ENCODE measurements around the gene STAT3. TPM values are rescaled to one million over a fixed set of nuclear protein-coding genes. Genes with fewer than 3 reads are reported as not detected.
"Not testable (repeated sequence)": the region's sequence is repeated elsewhere in the genome, so short reads cannot be mapped to it uniquely, and the experiment has no call there.

STAT3 gene
- polyA plus RNA-seq, 1 of the 3 experiments (the other 2 are of a cell fraction) = 35.7 TPM

- H3K4me1 ChIP-seq (ENCODE audit: control insufficient read depth in 1 of 2, insufficient read depth in 2 of 2, low read depth in 1 of 2, low read length in 1 of 2) = peaks cover 0 to 9% of the 10 kb centered on the region in 2 experiments; a peak in 2 of 4 replicates
- H3K27me3 ChIP-seq (ENCODE audit: insufficient read depth) = no peaks in the 10 kb centered on the region
- no peak overlapping the region for H3K9ac ChIP-seq
- no peaks in the 10 kb centered on the region for H3K9me2 ChIP-seq
- H2AFZ ChIP-seq (ENCODE audit: low read depth) = no peak overlapping the region
- H3K9me3 ChIP-seq = no peaks in the 10 kb centered on the region
- ChIA-PET POLR2A (no interaction called here), CTCF (interaction anchor here (0.7 to 26.0 kb wide), 3 partner anchors 10 to 244 kb away, joined by 3 to 683 read pairs (median 12); no protein-coding TSS in a partner anchor)
- H3K27ac ChIP-seq (ENCODE audit: low read depth in 2 of 2, low read length in 1 of 2) = no peak overlapping the region
- no peak for DNase-seq
- no peak overlapping the region for H3K4me2 ChIP-seq
- H3K4me3 ChIP-seq (ENCODE audit: low read depth in 2 of 2, low read length in 1 of 2) = no peak overlapping the region
- no peaks in the 10 kb centered on the region for H4K20me1 ChIP-seq (ENCODE audit: insufficient read depth)
- H3K36me3 ChIP-seq (replicated peaks in 1 of 2; ENCODE audit: control insufficient read depth in 1 of 2, insufficient read depth in 2 of 2, low read length in 1 of 2) = no peaks in the 10 kb centered on the region
- TF ChIP-seq SMC3 (IDR thresholded peaks at IDR 0.05; ENCODE audit: low read depth, low read length) (no peak), MEF2A (IDR thresholded peaks at IDR 0.05; ENCODE audit: borderline replicate concordance, low read depth) (no peak), IRF3 (IDR thresholded peaks at IDR 0.05; ENCODE audit: low read depth, low read length) (no peak), RAD21 (IDR thresholded peaks at IDR 0.05; ENCODE audit: low read length) (no peak), TEAD4 (IDR thresholded peaks at IDR 0.05; ENCODE audit: borderline replicate concordance, insufficient read depth) (no peak), USF2 (IDR thresholded peaks at IDR 0.05; ENCODE audit: borderline replicate concordance, low read depth, low read length) (no peak), RXRA (IDR thresholded peaks at IDR 0.05; ENCODE audit: borderline replicate concordance, low read depth) (no peak), REST (IDR thresholded peaks at IDR 0.05; ENCODE audit: low read depth, low read length) (no peak), RCOR1 (IDR thresholded peaks at IDR 0.05; ENCODE audit: low read length) (no peak), MAX (IDR thresholded peaks at IDR 0.05; ENCODE audit: low read depth) (no peak), USF1 (IDR thresholded peaks at IDR 0.05; ENCODE audit: borderline replicate concordance, low read depth) (no peak), ELF1 (IDR thresholded peaks at IDR 0.05) (no peak), ZBTB33 (IDR thresholded peaks at IDR 0.05; ENCODE audit: borderline replicate concordance, low read depth) (no peak), FOXJ3 (CRISPR knock-in tag; IDR thresholded peaks at IDR 0.05) (no peak)
- H3F3A ChIP-seq (replicated peaks; ENCODE audit: insufficient read depth) = peaks cover 9% of the 10 kb centered on the region
- peaks cover 9% of the 10 kb centered on the region for H3K79me2 ChIP-seq (ENCODE audit: insufficient read depth)
- 92% methylated on average over 4 of the region's 4 CpGs for WGBS (ENCODE audit: low lambda C conversion rate)
Measured at GRCh38 chr17:42392692-42393415, 4.6 kb upstream of the STAT3 start.

GRCh38 chr17:42391439-42391838 lies 3.2 kb upstream of the STAT3 start:
- 94% methylated on average over 8 of the region's 8 CpGs for WGBS (ENCODE audit: low lambda C conversion rate)
- H3K36me3 ChIP-seq (replicated peaks in 1 of 2; ENCODE audit: control insufficient read depth in 1 of 2, insufficient read depth in 2 of 2, low read length in 1 of 2) = not testable (repeated sequence)

More at GRCh38 chr17:42391439-42391838, 3.2 kb upstream of the STAT3 start:
- H3K9me3 ChIP-seq; H3F3A ChIP-seq (replicated peaks; ENCODE audit: insufficient read depth); H3K4me3 ChIP-seq (ENCODE audit: low read depth in 2 of 2, low read length in 1 of 2); H3K9me2 ChIP-seq; H3K27me3 ChIP-seq (ENCODE audit: insufficient read depth); DNase-seq; POLR2A ChIA-PET; H3K27ac ChIP-seq (ENCODE audit: low read depth in 2 of 2, low read length in 1 of 2); H3K9ac ChIP-seq; H3K4me2 ChIP-seq; H2AFZ ChIP-seq (ENCODE audit: low read depth): not testable (repeated sequence)
- H3K4me1 ChIP-seq (ENCODE audit: control insufficient read depth in 1 of 2, insufficient read depth in 2 of 2, low read depth in 1 of 2, low read length in 1 of 2) = peaks cover 0 to 10% of the 10 kb centered on the region in 2 experiments; a peak in 2 of 4 replicates
- CTCF ChIA-PET = interaction anchor here (1.3 to 26.0 kb wide), 3 partner anchors 12 to 73 kb away, joined by 9 to 683 read pairs (median 12); no protein-coding TSS in a partner anchor
- peaks cover 24% of the 10 kb centered on the region for H3K79me2 ChIP-seq (ENCODE audit: insufficient read depth)
- H4K20me1 ChIP-seq (ENCODE audit: insufficient read depth) = peaks cover 12% of the 10 kb centered on the region
